Endodermal cell (in vitro differentiated cells): ENCODE measurements around the gene SCIN. TPM values are rescaled to one million over a fixed set of nuclear protein-coding genes. Genes with fewer than 3 reads are reported as not detected.
"Not testable (repeated sequence)": the region's sequence is repeated elsewhere in the genome, so short reads cannot be mapped to it uniquely, and the experiment has no call there.

Source experiments
- DNase-seq: peaks from one replicate; pipeline ENCODE4 v3.0.0-alpha.2; 2017
- H3K27ac ChIP-seq: 2 replicates; pipeline ENCODE4 v1.5.1; 2013; ENCODE audit warnings: mild to moderate bottlenecking, low read depth, low read length, moderate library complexity
- H3K27me3 ChIP-seq: 2 replicates; pipeline ENCODE4 v1.6.1; 2013; ENCODE audit warnings: mild to moderate bottlenecking, low read length, moderate library complexity; ENCODE audit not compliant: insufficient read depth, control insufficient read depth, poor library complexity, severe bottlenecking
- H3K36me3 ChIP-seq: 2 replicates; pipeline ENCODE4 v1.7.0; 2013; ENCODE audit warnings: mild to moderate bottlenecking, low read length, moderate library complexity; ENCODE audit not compliant: control insufficient read depth, insufficient read depth
- H3K4me1 ChIP-seq: one replicate; pipeline ENCODE4 v1.7.0; 2013; ENCODE audit warnings: low read length; ENCODE audit not compliant: control insufficient read depth, insufficient read depth
- H3K4me3 ChIP-seq: 2 replicates; pipeline ENCODE4 v1.5.1; 2013; ENCODE audit warnings: mild to moderate bottlenecking, low read length, moderate library complexity
- H3K9ac ChIP-seq: 2 replicates; pipeline ENCODE4 v1.6.1; 2013; ENCODE audit warnings: mild to moderate bottlenecking, low read length, moderate library complexity; ENCODE audit not compliant: poor library complexity, severe bottlenecking; ENCODE audit errors: extremely low read depth
- H3K9me3 ChIP-seq: 2 replicates; pipeline ENCODE4 v1.6.1; 2013; ENCODE audit warnings: mild to moderate bottlenecking, low read length, moderate library complexity; ENCODE audit not compliant: control insufficient read depth
- H3K27ac Mint-ChIP-seq: 2 replicates; pipeline ENCODE4 v1.8.0; 2020; ENCODE audit warnings: mixed read lengths
- H3K27me3 Mint-ChIP-seq: 2 replicates; pipeline ENCODE4 v1.8.0; 2021; ENCODE audit warnings: mild to moderate bottlenecking, mixed read lengths; ENCODE audit not compliant: insufficient read depth
- H3K36me3 Mint-ChIP-seq: 2 replicates; pipeline ENCODE4 v1.8.0; 2020; ENCODE audit warnings: low read depth, mixed read lengths
- H3K4me1 Mint-ChIP-seq: 2 replicates; pipeline ENCODE4 v1.8.0; 2020; ENCODE audit warnings: mixed read lengths
- H3K4me3 Mint-ChIP-seq: 2 replicates; pipeline ENCODE4 v1.8.0; 2020; ENCODE audit warnings: mild to moderate bottlenecking, moderate library complexity, mixed read lengths
- H3K9me3 Mint-ChIP-seq: 2 replicates; pipeline ENCODE4 v1.8.0; 2020; ENCODE audit warnings: mild to moderate bottlenecking, mixed read lengths
- CTCF ChIP-seq: fragments of 200-600 bp; sonication (generic); conservative IDR thresholded peaks from 2 replicates; pipeline ENCODE4 v1.5.0; 2021; ENCODE audit warnings: antibody characterized with exemption, mild to moderate bottlenecking
- WGBS, 2 experiments: methylation state at CpG; one replicate each; pipeline versions ENCODE4 v1.1.5 to v1.1.7; 2013; ENCODE audit warnings: missing lambda C conversion rate in 2 of 2, mixed read lengths in 1 of 2; ENCODE audit not compliant: insufficient coverage in 1 of 2, insufficient read length in 1 of 2; 5-methylcytosine and 5-hydroxymethylcytosine counted together
- total RNA-seq, 2 donors: library from RNA; stranded (reverse); fragmentation: NEBNext Ultra II Directional in 1 of 2; extraction: Animal tissue kit (Norgen Biotek cat#: 25700) in 1 of 2; gene quantifications; 2 replicates in 1 of 2; 3 replicates in 1 of 2; pipeline ENCODE4 v1.2.1, GENCODE V29; 2021

SCIN gene
- total RNA-seq, 2 donors from 2014 or later = 0.15 TPM; not detected in 1

DNA sequence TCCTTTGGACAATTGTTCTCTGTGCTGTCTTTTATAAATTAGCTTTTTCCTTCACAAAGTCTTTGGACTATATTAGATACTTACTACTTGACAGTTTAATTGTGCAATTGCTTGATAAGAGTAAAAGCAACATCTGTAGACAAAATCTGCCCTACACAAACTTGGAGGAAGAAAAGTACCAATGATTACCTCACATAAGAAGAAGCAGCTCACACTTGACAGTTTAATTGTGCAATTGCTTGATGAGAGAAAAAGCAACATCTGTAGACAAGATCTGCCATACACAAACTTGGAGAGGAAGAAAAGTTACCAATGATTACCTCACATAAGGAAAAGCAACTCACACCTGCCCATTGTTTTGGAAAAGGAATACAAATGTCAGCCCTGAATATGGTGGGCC is 17.1 kb upstream of the SCIN start:
- Histone ChIP-seq H3K9ac (no peak overlapping the region), H3K27me3 (no peaks in the 10 kb centered on the region), H3K36me3 (no peaks in the 10 kb centered on the region), H3K4me1 (peaks cover 3% of the 10 kb centered on the region), H3K27ac (no peak overlapping the region), H3K4me3 (no peak overlapping the region), H3K9me3 (peaks cover 9% of the 10 kb centered on the region)
- Mint-ChIP-seq H3K4me3 (no peak overlapping the region), H3K9me3 (peaks cover 10% of the 10 kb centered on the region), H3K27ac (no peak overlapping the region), H3K27me3 (no peaks in the 10 kb centered on the region), H3K4me1 (peaks cover 3% of the 10 kb centered on the region), H3K36me3 (no peaks in the 10 kb centered on the region)
- no peak for DNase-seq
- TF ChIP-seq CTCF = no peak

GRCh38 chr7:12554351-12554750 is 16.2 kb upstream of the SCIN start:
- Mint-ChIP-seq H3K4me1 (peaks cover 3% of the 10 kb centered on the region), H3K36me3 (no peaks in the 10 kb centered on the region), H3K9me3 (peaks cover 10% of the 10 kb centered on the region), H3K4me3 (no peak overlapping the region), H3K27me3 (no peaks in the 10 kb centered on the region), H3K27ac (no peak overlapping the region)
- DNase-seq = no peak
- peaks cover 3% of the 10 kb centered on the region for H3K4me1 ChIP-seq
- peaks cover 9% of the 10 kb centered on the region for H3K9me3 ChIP-seq
- H3K27me3 ChIP-seq = no peaks in the 10 kb centered on the region
- H3K27ac ChIP-seq = no peak overlapping the region
- no peak overlapping the region for H3K4me3 ChIP-seq
- 100% methylated on average over 1 of the region's 2 CpGs; no CpG with 5 or more reads in 1 of the 2 experiments for WGBS, 2 experiments
- no peak for TF ChIP-seq CTCF
- H3K9ac ChIP-seq = no peak overlapping the region
- H3K36me3 ChIP-seq = no peaks in the 10 kb centered on the region

GRCh38 chr7:12554872-12555271 is 15.6 kb upstream of the SCIN start:
- H3K4me3 Mint-ChIP-seq = no peak overlapping the region
- H3K9me3 ChIP-seq = peaks cover 9% of the 10 kb centered on the region
- peak overlapping the region; percentile 14 for H3K27ac Mint-ChIP-seq
- H3K9me3 Mint-ChIP-seq = peaks cover 10% of the 10 kb centered on the region
- DNase-seq = no peak
- H3K4me3 ChIP-seq = no peak overlapping the region
- H3K4me1 ChIP-seq = peaks cover 3% of the 10 kb centered on the region
- peaks cover 3% of the 10 kb centered on the region for H3K4me1 Mint-ChIP-seq
- H3K27ac ChIP-seq = no peak overlapping the region
- no peaks in the 10 kb centered on the region for H3K27me3 Mint-ChIP-seq
- WGBS, 2 experiments = 73 to 80% methylated on average over 1 to 6 of the region's 6 CpGs
- no peak for TF ChIP-seq CTCF
- no peak overlapping the region for H3K9ac ChIP-seq
- no peaks in the 10 kb centered on the region for H3K36me3 Mint-ChIP-seq
- H3K36me3 ChIP-seq = no peaks in the 10 kb centered on the region
- H3K27me3 ChIP-seq = no peaks in the 10 kb centered on the region

DNA sequence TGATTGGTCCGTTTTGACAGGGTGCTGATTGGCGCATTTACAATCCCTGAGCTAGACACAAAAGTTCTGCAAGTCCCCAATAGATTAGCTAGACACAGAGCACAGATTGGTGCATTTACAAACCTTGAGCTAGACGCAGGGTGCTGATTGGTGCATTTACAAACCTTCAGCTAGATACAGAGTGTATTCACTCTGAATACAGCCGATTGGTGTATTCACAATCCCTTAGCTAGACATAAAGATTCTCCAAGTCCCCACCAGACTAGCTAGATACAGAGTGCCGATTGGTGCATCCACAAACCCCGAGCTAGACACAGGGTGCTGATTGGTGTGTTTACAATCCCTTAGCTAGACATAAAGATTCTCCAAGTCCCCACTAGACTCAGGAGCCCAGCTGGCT is 14.8 kb upstream of the SCIN start:
- H3K4me1 Mint-ChIP-seq, H3K9ac ChIP-seq, H3K4me1 ChIP-seq, H3K27me3 ChIP-seq, H3K36me3 ChIP-seq, H3K27ac ChIP-seq, H3K4me3 Mint-ChIP-seq, H3K27ac Mint-ChIP-seq, DNase-seq, H3K9me3 ChIP-seq, H3K4me3 ChIP-seq, H3K36me3 Mint-ChIP-seq, H3K27me3 Mint-ChIP-seq: not testable (repeated sequence)
- H3K9me3 Mint-ChIP-seq = peaks cover 10% of the 10 kb centered on the region
- 96 to 98% methylated on average over 4 to 6 of the region's 6 CpGs for WGBS, 2 experiments

DNA sequence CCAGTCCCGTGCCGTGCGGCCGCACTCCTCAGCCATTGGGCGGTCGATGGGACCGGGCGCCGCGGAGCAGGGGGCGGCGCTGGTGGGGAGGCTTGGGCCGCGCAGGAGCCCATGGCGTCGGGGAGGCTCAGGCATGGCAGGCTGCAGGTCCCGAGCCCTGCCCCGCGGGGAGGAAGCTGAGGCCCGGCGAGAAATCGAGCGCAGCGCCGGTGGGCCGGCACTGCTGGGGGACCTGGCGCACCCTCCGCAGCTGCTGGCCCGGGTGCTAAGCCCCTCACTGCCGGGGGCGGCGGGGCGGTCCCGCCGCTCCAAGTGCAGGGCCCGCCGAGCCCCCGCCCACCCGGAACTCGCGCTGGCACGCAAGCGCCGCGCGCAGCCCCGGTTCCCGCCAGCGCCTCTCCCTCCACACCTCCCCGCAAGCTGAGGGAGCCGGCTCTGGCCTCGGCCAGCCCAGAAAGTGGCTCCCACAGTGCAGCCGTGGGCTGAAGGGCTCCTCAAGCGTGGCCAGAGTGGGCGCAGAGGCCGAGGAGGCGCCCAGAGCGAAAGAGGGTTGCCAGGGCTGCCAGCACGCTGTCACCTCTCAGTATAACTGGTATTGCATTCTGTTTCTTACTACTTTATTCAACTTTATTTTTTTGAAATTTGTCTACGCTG is 14.3 kb upstream of the SCIN start:
- H3K9ac ChIP-seq, H3K27me3 Mint-ChIP-seq, H3K4me1 ChIP-seq, H3K36me3 Mint-ChIP-seq, H3K9me3 ChIP-seq, H3K27ac Mint-ChIP-seq, H3K27me3 ChIP-seq, DNase-seq, H3K4me3 Mint-ChIP-seq, H3K4me3 ChIP-seq, H3K4me1 Mint-ChIP-seq, H3K27ac ChIP-seq, H3K36me3 ChIP-seq: not testable (repeated sequence)
- WGBS, 2 experiments = 95 to 98% methylated on average over 27 to 60 of the region's 60 CpGs
- H3K9me3 Mint-ChIP-seq = peaks cover 10% of the 10 kb centered on the region
